ENCODE data around the gene BAIAP2L2. TPM values are rescaled to one million over a fixed set of nuclear protein-coding genes. Genes with fewer than 3 reads are reported as not detected.

Gene BAIAP2L2
- total RNA-seq, 1 experiment from 2014 or later, result 2.3 TPM

GRCh38 chr22:38111925-38112355, 1.5 kb upstream of the BAIAP2L2 start:
- H3K14ac ChIP-seq (ENCODE audit: insufficient read depth, low read length), result no peak overlapping the region
- peaks cover 0 to 3% of the 10 kb centered on the region in 2 experiments; a peak in 2 of 5 replicates for H3K9me3 Mint-ChIP-seq
- no peak overlapping the region for H3K18ac ChIP-seq (ENCODE audit: insufficient read length, low read depth, low read length)
- peaks cover 0 to 4% (median 2%) of the 10 kb centered on the region in 3 experiments; a peak in 5 of 7 replicates for H3K36me3 Mint-ChIP-seq (ENCODE audit: insufficient read depth in 1 of 3, low read depth in 3 of 3)
- H3K27me3 Mint-ChIP-seq (ENCODE audit: low read depth), result no peaks in the 10 kb centered on the region; the same call in 1 of the 2 replicates
- no peak overlapping the region for H3T11ph ChIP-seq (ENCODE audit: low read length)
- no peak overlapping the region for H3K9ac ChIP-seq (ENCODE audit: extremely low read depth, insufficient read length, low read length)
- H3K23me2 ChIP-seq (ENCODE audit: insufficient read length, low read depth, low read length, poor library complexity, severe bottlenecking), result no peaks in the 10 kb centered on the region
- H3K27ac Mint-ChIP-seq, result no peak overlapping the region
- no peak overlapping the region for H2BK120ac ChIP-seq (ENCODE audit: low read depth, low read length, poor library complexity, severe bottlenecking)
- peaks cover 2% of the 10 kb centered on the region for H4K20me1 ChIP-seq (ENCODE audit: control insufficient read depth, insufficient read depth, insufficient read length)
- H3K4me1 Mint-ChIP-seq, result peaks cover 2 to 14% of the 10 kb centered on the region in 2 experiments
- DNase-seq, result no peak
- no peaks in the 10 kb centered on the region for H3K79me1 ChIP-seq (ENCODE audit: insufficient read depth, low read depth, low read length, poor library complexity, severe bottlenecking)
- H3K4me2 ChIP-seq (ENCODE audit: insufficient read depth, insufficient read length, low read length), result no peak overlapping the region
- no CpG with 5 or more reads among the region's 11 CpGs for WGBS (ENCODE audit: extremely low coverage, insufficient read length, low lambda C conversion rate)
- H2BK12ac ChIP-seq (ENCODE audit: insufficient read length, low read depth, low read length), result no peak overlapping the region
- H3K56ac ChIP-seq (ENCODE audit: insufficient read length, low read depth, low read length), result no peak overlapping the region
- no peak overlapping the region for H4K91ac ChIP-seq (ENCODE audit: insufficient read length, low read depth, low read length)
- no peak overlapping the region for H2BK15ac ChIP-seq (ENCODE audit: low read depth, low read length)
- H3K79me2 ChIP-seq (ENCODE audit: insufficient read depth, low read length), result no peaks in the 10 kb centered on the region
- no peak overlapping the region for H2BK5ac ChIP-seq (ENCODE audit: insufficient read length, low read length)
- no peaks in the 10 kb centered on the region for H3K4me1 ChIP-seq (ENCODE audit: insufficient read depth, low read length)
- no peak overlapping the region for H3K23ac ChIP-seq (ENCODE audit: insufficient read length, low read depth, low read length)
- no peaks in the 10 kb centered on the region for H3K9me3 ChIP-seq (ENCODE audit: control insufficient read depth, low read depth, low read length)
- H3K4me3 Mint-ChIP-seq, result no peak overlapping the region; a peak in 1 of 5 replicates
- H3K27ac ChIP-seq (ENCODE audit: insufficient read length, low read depth, low read length), result no peak overlapping the region
- no peak for TF ChIP-seq CTCF (conservative IDR thresholded peaks at IDR 0.05)
- no peak overlapping the region for H4K8ac ChIP-seq (replicated peaks; ENCODE audit: insufficient read length, low read depth, low read length)
- no peaks in the 10 kb centered on the region for H3K27me3 ChIP-seq (ENCODE audit: insufficient read depth, low read length)
- H3K4ac ChIP-seq (ENCODE audit: low read depth, low read length), result no peak overlapping the region
- no peak overlapping the region for H4K5ac ChIP-seq (ENCODE audit: insufficient read length, low read depth, low read length)
- no peak overlapping the region for H2AFZ ChIP-seq (ENCODE audit: low read length)
- H2BK20ac ChIP-seq (ENCODE audit: low read depth, low read length, poor library complexity, severe bottlenecking), result no peak overlapping the region
- H2AK5ac ChIP-seq (ENCODE audit: insufficient read length, low read length), result no peak overlapping the region

Measured in H9 (cell line).